GM12801 (cell line): ENCODE results near the gene ARFGEF2.

Source experiments
- TF ChIP-seq, protein P1 (sequence below): IDR thresholded peaks from one replicate; pipeline ENCODE4 v1.5.1; 2011; ENCODE audit warnings: control low read depth; ENCODE audit not compliant: insufficient read length; ENCODE audit errors: extremely low read depth

The ARFGEF2 gene

DNA sequence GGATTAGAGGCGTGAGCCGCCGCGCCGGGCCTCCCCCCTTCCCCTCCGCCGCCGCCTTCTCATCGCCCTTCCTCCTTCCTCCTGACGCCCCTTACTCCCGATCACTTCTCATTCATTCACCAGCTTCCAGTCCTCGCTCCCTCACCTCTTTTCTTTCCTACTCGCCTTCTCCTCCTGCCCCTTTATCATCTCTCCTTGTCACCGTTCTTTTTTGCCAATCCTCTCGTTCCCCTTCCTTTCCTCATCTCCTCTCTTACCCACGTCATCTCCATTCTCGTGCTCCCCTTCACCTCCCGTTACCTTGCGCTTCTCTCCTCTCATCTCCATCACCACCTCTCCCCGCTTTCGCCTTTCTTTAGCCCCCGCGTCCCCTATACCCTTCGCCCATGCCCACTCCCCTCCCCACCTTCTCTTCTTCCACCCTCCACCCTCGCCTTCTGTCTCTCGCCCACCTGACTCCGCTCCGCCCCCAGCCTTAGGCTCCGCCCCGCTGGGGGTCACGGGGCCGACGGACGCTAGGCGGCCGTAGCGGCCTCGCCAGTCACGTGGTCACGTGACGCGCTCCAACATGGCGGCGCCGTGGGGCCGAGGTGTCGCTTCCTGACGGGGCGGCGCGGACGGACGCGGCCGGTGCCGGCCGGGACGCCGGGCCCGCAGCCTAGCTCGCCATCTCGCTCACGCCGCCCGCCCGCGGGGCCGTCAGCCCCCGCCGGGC, at the start of gene ARFGEF2:
Gene ARFGEF2, plus strand, starts transcription at position 544 of the 715 bp plus-strand sequence. CDS start 179 bp downstream, outside the sequence.
- TF ChIP-seq, protein P1, sequence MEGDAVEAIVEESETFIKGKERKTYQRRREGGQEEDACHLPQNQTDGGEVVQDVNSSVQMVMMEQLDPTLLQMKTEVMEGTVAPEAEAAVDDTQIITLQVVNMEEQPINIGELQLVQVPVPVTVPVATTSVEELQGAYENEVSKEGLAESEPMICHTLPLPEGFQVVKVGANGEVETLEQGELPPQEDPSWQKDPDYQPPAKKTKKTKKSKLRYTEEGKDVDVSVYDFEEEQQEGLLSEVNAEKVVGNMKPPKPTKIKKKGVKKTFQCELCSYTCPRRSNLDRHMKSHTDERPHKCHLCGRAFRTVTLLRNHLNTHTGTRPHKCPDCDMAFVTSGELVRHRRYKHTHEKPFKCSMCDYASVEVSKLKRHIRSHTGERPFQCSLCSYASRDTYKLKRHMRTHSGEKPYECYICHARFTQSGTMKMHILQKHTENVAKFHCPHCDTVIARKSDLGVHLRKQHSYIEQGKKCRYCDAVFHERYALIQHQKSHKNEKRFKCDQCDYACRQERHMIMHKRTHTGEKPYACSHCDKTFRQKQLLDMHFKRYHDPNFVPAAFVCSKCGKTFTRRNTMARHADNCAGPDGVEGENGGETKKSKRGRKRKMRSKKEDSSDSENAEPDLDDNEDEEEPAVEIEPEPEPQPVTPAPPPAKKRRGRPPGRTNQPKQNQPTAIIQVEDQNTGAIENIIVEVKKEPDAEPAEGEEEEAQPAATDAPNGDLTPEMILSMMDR = no peak

DNA sequence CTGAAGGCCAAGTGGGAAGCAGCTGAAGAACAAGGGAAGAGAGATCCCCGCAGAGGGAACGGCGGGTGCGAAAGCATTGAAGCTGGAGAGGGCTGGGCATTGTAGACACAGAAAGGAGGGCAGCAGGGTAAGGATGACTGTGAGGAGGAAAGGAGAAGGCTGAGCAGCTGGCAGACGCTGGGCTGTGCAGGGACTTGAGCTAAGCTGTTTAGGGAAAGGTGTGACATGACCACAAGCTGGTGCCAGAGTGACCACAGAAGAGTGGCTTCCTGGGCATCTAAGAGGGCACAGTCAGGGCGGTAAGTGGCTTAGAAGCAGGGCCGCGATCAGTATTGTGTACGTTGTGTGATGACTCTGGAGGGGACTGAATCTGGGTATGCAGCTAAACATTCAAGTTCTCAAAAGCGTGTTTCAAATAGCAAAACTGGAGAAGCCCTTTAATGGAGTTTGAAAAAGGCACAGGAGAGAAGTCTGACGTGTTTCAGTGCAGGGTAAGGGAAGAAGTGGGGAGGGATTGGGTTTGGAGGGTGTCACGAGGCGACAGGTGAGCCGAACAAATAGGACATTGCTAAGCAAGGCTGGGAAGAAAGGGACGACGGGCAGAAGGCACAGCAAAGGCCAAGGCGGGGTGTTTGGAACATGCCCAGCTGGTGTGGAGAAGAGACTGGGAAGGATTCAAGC, 46.1 kb upstream of the ARFGEF2 start:
- TF ChIP-seq, protein P1 = no peak

DNA sequence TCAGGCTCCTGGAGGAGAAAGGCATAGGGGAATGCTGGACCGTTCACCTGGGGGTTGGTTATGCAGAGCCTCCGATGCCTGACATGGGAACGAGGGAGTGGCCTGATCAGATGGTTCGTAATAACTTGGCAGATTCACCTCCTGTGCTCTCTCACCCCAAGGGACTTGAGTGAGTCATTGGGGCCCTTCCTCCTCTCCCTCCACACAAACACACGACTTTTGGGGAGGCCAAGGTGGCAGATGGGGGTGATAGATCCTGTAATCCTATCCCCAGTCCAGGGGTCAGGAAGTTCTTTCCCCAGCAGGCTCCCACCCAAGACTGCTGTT, 45.6 kb upstream of the ARFGEF2 start:
- TF ChIP-seq, protein P1 = no peak

DNA sequence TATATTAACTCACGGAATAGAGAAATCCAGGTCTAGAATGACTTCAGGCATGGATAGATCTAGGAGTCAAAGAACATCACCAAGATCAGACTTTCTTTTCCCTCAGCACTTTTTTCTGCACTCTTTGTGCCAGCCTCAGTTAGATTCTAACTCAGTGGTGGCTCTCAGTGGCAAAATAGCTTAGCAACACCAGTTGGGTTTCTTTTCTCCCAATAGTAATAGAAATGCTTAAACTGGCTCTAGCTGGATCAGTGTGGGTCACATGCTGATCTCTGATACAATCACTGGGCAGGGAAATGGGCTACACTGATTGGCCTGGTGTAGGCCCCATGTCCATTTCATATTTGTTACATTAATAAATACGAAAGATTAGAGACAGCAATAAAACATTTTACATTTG, 44.2 kb upstream of the ARFGEF2 start:
- TF ChIP-seq, protein P1 = no peak

DNA sequence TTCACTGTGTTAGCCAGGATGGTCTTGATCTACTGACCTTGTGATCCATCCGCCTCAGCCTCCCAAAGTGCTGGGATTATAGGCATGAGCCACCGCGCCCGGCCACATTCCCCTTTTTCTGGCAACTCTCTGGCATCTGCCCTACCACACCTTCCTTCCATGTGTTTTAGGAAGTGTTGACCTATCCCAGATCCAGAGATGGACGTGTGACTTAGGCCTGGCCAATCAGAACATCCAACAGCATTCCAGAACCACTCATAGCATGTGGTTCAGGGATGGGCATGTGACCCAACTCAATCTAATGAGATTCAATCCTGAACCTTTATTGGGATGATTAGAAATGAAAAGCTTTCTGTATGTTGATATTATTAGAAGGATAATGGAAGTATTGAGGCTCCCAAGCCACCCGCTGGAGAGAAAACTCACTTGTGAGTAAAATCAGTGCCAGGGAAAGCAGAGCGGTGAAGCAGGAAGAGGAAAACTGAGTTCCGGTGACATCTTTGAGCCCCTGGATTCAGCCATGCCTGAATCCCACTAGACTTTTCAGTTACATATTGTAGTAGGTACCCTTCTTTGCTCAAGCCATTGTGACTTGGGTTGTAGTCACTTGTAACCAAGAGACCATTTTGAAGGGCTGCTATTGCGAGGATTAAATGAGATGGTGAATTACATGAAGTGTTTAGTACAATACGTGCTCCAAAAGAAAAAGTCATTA, 42.8 kb upstream of the ARFGEF2 start:
- TF ChIP-seq, protein P1 = no peak

DNA sequence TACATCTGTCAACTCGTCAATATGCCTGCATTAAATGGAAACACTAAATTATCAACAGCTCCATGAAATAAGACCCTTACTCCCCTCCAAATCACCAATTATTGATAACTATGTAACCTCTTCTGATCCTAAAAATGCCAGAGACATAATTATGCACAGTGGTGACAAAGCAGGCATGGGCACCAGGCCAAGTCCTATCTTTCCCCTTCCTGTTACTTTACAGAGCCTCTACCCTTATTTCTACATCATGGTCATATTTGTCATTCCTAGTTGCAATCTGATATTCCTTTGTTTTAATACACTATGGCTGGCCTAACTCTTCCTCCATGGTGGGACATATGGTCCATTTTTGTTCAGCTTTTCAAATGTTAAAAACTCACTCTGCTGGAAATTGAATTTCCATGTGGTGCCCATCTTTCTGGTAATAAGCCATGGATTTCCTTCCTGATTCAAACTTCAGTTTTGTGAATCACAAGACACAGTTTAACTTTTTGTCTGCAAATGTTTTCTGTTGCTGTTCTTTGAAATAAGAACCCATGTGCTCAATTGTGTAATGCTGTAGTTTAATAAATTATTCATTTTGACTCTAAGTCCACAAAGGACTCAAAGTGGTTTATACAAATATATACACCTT, 41.8 kb upstream of the ARFGEF2 start:
- TF ChIP-seq, protein P1 = no peak

DNA sequence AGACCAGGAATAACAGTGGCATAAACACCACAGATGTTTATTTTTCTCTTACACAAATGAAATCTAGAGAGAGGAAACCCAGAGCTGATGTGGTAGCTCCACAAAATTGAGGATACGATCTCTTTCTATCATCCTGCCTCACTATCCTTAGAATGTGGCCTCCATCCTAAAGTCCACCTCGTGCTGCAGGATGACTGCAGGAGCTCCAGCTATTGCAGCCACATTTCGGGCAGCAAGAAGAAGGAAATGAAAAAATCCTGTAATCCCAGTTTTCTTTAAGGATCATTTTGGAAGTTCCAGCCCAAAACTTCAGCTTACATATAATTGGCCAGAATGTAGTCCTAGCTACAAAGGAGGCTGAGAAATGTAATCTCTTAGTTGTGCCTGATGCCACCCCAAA, 41.2 kb upstream of the ARFGEF2 start:
- TF ChIP-seq, protein P1 = no peak
